HG03342 (cell line): Measurements from ENCODE around the gene APOOL.
"Not testable (repeated sequence)": the region's sequence is repeated elsewhere in the genome, so short reads cannot be mapped to it uniquely, and the experiment has no call there.

Source experiments
- ATAC-seq: cut with Tn5 transposase; IDR thresholded peaks from one replicate; pipeline ENCODE4 v1.9.1; 2021; ENCODE audit warnings: mild to moderate bottlenecking, moderate library complexity; ENCODE audit not compliant: unreplicated experiment

APOOL gene

GRCh38 chrX:85003655-85004244 is at the start of gene APOOL:
APOOL (plus strand) TSS chrX:85003877; CDS start chrX:85003913, 36 bp downstream.
- peak; percentile 96 for ATAC-seq

GRCh38 chrX:84956304-84956703 is 47.4 kb upstream of the APOOL start:
- ATAC-seq: no peak

GRCh38 chrX:84974803-84975202 is 28.9 kb upstream of the APOOL start:
- no peak for ATAC-seq

GRCh38 chrX:84991739-84992138 is 11.9 kb upstream of the APOOL start:
- not testable (repeated sequence) for ATAC-seq

GRCh38 chrX:84993150-84993549 is 10.5 kb upstream of the APOOL start:
- ATAC-seq: no peak

- ATAC-seq: no peak
Measured at GRCh38 chrX:85001344-85001743, 2.3 kb upstream of the APOOL start.

- ATAC-seq: peak; percentile 4
Measured at GRCh38 chrX:85004255-85004654, 578 bp downstream of the APOOL start.

- ATAC-seq: no peak
Measured at GRCh38 chrX:85012098-85012497, 8.4 kb downstream of the APOOL start.

GRCh38 chrX:85015351-85015750 is 11.7 kb downstream of the APOOL start:
- ATAC-seq: not testable (repeated sequence)

GRCh38 chrX:85017721-85018120 is 14.0 kb downstream of the APOOL start:
- ATAC-seq: no peak

- no peak for ATAC-seq
Measured at GRCh38 chrX:85018471-85018870, 14.8 kb downstream of the APOOL start.

GRCh38 chrX:85020216-85020615 is 16.5 kb downstream of the APOOL start:
- no peak for ATAC-seq

- no peak for ATAC-seq
Measured at GRCh38 chrX:85024044-85024443, 20.4 kb downstream of the APOOL start.

- no peak for ATAC-seq
Measured at GRCh38 chrX:85024562-85024961, 20.9 kb downstream of the APOOL start.

- no peak for ATAC-seq
Measured at GRCh38 chrX:85026170-85026569, 22.5 kb downstream of the APOOL start.

- ATAC-seq: no peak
Measured at GRCh38 chrX:85029043-85029442, 25.4 kb downstream of the APOOL start.

GRCh38 chrX:85031505-85031904 is 27.8 kb downstream of the APOOL start:
- no peak for ATAC-seq

- ATAC-seq: no peak
Measured at GRCh38 chrX:85037114-85037513, 33.4 kb downstream of the APOOL start.

- ATAC-seq: no peak
Measured at GRCh38 chrX:85051627-85052026, 48.0 kb downstream of the APOOL start.

- no peak for ATAC-seq
Measured at GRCh38 chrX:85052205-85052604, 48.5 kb downstream of the APOOL start.

- no peak for ATAC-seq
Measured at GRCh38 chrX:85052636-85053343, 49.1 kb downstream of the APOOL start.

GRCh38 chrX:85065512-85066198 is 62.0 kb downstream of the APOOL start:
- no peak for ATAC-seq
